NCI-H2029 (cell line): ENCODE results near the gene ZNF512B.
"Not testable (repeated sequence)": the region's sequence is repeated elsewhere in the genome, so short reads cannot be mapped to it uniquely, and the experiment has no call there.

Source experiments
- DNase-seq: peaks from one replicate; lab custom pipeline; 2025; lab: John Stamatoyannopoulos, UW

Gene ZNF512B

GRCh38 chr20:63962426-63963347 lies 7.0 kb downstream of the ZNF512B start:
- DNase-seq: no peak

GRCh38 chr20:63961664-63962425 lies 7.9 kb downstream of the ZNF512B start:
- no peak for DNase-seq

- not testable (repeated sequence) for DNase-seq
These were observed 8.8 kb downstream of the ZNF512B start for GRCh38 chr20:63960654-63961621.

GRCh38 chr20:63959699-63960075 lies 10.0 kb downstream of the ZNF512B start:
- no peak for DNase-seq

- no peak for DNase-seq
These were observed 10.6 kb downstream of the ZNF512B start for GRCh38 chr20:63958964-63959698.

- DNase-seq: no peak
These were observed 11.3 kb downstream of the ZNF512B start for GRCh38 chr20:63958471-63958870.

- peak; percentile 88 for DNase-seq
These were observed 11.9 kb downstream of the ZNF512B start for GRCh38 chr20:63957690-63958441.

- peak; percentile 82 for DNase-seq
These were observed 12.6 kb downstream of the ZNF512B start for GRCh38 chr20:63957004-63957689.

GRCh38 chr20:63956664-63957003 lies 13.1 kb downstream of the ZNF512B start:
- DNase-seq: no peak

- DNase-seq: peak; percentile 93
These were observed 13.7 kb downstream of the ZNF512B start, which contains the start of gene UCKL1 for GRCh38 chr20:63955827-63956663. Gene UCKL1 (minus strand): TSS chr20:63956416. CDS start chr20:63956372, 44 bp downstream.

- DNase-seq: no peak
These were observed 14.4 kb downstream of the ZNF512B start for GRCh38 chr20:63955281-63955826.

- no peak for DNase-seq
These were observed 15.8 kb downstream of the ZNF512B start for GRCh38 chr20:63953764-63954429.

- DNase-seq: no peak
These were observed 17.0 kb downstream of the ZNF512B start for GRCh38 chr20:63952769-63953168.

GRCh38 chr20:63952210-63952535 lies 17.6 kb downstream of the ZNF512B start:
- no peak for DNase-seq

- DNase-seq: no peak
These were observed 18.1 kb downstream of the ZNF512B start for GRCh38 chr20:63951398-63952209.

- no peak for DNase-seq
These were observed 18.9 kb downstream of the ZNF512B start for GRCh38 chr20:63950701-63951397.
